H54 (cell line): ENCODE data around the gene AREL1.

ENCODE experiments used
- DNase-seq: peaks from one replicate; pipeline ENCODE4 v3.0.0; 2011; ENCODE audit warnings: low spot score, mixed read lengths; ENCODE audit not compliant: insufficient read length
- FAIRE-seq: peaks from 3 replicates; lab custom pipeline; 2011; peaks lifted over from hg19 to GRCh38; lab: Jason Lieb, UNC
- POLR2A ChIP-seq: IDR thresholded peaks from 2 replicates; pipeline ENCODE4 v1.6.1; 2011; ENCODE audit warnings: low read depth, mild to moderate bottlenecking, low read length

Gene AREL1

DNA sequence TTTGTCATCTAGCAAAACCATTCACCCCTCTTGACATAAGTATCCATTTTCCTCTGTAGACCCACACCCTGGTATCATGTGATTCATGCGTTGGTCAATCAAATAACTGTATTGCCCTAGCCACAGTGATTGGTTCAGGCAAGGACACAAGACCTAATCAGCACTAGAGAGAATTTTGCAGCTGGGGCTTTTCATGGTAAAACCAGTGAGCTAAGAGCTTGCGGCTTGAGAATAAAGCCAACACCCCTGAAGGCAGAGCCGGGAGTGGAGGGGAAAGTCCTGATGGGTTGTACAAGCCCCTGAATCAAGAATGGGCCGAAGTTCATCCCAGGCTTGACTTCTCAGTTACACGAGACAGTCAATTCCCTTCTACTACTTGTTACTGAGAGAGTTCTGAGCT, 67.6 kb downstream of the AREL1 start:
- FAIRE-seq (no peak), DNase-seq (no peak)
- TF ChIP-seq POLR2A = no peak

DNA sequence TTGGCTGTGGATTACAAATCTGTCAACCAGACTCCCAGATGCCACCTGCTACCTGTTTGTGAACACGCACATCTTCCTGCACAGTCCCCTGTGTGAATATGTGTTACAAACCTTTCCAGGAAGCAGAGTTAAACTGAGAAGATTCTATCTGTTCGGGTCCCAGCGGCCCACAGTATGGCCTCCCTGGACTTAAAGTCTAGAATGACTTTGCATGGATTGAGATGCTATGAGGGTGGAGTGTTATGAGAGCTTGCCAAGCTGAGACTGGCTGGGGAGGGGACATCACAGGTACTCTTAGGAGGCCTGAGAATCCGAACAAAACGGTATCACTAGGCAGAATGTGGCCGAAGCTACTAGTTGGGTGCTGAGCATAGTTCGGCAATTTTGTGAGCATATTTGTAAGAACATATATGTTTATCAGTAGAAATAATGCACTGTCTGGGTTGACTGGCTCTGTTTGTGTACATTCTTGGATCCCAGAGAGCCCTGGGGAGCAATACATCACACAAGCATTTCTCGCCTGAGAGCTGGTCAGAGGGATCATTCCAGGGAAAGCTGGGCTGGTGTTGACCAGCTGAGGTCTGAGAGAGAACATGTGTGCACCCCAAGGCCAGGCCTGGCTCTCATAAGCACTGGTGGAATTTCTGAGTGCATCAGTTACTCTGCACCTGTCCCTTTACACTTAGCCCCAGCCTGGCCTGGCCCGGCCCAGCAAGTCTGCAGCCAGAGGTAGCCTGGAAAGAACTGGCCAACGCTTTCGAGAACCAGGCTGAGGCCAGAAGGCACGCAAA, 71.1 kb downstream of the AREL1 start:
- DNase-seq (no peak), FAIRE-seq (no peak)
- TF ChIP-seq POLR2A = no peak

DNA sequence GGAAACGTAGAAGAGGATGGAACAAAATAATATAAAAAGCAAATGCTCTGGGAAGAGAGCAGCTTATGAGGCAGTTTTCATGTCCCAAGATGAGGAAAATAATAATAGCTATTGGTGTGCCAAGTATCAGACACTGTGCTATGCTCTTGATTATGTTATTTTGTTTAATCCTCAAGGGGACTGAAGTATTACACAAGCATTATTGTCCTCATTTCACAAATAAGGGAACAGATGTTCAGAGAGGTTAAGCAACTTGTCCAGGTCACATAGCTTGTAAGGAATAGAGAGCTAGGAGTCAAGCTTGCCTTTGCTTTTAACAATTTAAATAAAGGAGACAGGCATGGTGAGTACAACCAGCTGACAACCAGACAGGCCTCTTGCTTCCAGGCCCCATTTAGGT, 73.9 kb downstream of the AREL1 start:
- DNase-seq = no peak
- FAIRE-seq = no peak
- TF ChIP-seq POLR2A = no peak

DNA sequence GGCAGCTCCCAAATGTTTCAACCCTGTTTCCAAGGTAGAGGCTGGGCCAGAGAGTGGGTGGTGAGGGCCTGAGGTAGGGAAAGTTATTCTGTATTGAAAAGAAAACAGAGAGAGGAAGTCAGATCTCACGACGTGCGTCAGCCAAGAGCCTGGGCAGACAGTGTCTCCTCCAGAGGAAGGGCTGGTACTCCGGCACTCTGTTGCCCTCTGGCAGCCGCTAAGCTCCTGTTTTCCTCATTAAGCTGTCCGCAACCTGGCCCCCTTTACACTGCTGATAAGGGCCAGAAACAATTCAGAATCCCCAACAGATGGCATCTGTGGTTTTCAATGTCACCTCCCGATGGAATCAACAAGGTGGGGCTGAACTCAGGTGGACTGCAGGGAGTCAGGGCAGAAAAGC, 74.8 kb downstream of the AREL1 start:
- no peak for TF ChIP-seq POLR2A
- FAIRE-seq (no peak), DNase-seq (no peak)

DNA sequence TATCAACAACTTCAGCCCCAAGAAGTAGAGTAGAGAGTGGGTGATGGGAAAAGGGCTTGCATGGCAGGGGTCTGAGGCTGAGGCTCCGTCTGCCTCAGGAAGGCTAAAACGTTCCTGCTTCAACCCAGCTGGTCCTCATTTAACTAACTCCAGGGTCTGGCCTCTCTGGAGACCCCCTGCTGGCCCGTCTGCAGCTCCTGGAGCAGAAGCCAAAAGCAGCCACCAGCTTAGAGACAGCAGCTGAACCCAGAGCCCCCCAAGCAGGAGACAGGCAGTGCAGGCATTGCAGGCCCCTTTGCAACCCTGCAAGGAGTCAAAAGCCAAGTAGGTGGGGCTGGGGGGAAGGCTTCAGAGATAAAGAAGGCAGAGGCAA, 75.7 kb downstream of the AREL1 start:
- DNase-seq (no peak), FAIRE-seq (no peak)
- no peak for TF ChIP-seq POLR2A

DNA sequence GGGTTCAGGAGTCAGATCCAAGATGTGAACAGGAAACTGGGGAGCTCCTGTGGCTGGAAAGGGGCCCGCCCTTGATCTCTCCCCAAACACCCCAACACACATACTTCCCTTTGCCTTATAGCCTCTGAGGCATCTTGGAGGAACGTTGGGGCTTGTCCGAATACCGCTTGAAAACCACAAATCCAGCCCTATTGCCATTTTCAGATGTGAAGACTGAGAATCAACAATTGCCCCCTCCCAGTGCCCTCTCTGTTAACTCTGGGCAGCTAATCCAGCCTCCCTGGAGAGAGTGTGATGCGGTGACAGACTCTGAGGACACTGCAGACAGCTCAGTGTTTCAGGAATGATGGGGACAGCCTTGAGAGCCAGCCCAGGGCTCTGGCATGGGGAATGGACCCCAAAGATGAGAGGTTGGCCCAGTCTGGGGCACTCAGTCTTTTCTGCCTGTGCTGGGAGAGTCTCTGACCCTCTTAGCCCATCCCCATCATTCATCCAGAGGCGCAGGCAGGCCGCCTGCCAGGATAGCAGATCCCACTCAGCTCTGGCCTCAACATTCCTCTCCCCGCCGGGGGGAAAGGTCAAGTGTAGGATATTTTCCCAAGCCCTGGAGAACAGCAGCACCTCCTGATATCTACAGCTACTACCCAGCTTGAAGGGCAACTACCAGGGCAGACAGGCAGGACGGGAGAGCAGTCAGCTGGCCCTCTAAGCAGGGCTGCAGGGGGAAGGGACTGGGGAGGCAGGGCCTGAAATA, 76.3 kb downstream of the AREL1 start:
- TF ChIP-seq POLR2A = no peak
- FAIRE-seq (no peak), DNase-seq (no peak)

DNA sequence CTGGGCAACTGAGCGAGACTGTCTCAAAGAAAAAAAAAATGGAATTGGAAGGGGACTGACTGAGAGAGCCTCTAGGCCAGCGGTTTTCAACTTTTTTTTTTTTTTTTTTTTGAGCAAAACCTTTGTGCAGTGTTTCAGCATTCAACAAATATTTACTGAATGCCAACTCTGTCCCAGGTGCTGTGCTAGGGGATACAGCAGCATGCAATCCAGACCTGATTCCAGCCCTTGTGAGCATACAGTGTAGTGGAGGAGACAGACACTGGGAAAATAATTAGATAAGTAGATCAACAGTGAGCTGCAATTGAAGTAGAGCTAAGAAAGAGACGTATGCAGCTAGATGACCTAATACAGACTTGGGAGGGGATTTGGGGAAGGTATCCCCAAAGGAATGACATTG, 77.0 kb downstream of the AREL1 start:
- FAIRE-seq (no peak), DNase-seq (no peak)
- TF ChIP-seq POLR2A = no peak

DNA sequence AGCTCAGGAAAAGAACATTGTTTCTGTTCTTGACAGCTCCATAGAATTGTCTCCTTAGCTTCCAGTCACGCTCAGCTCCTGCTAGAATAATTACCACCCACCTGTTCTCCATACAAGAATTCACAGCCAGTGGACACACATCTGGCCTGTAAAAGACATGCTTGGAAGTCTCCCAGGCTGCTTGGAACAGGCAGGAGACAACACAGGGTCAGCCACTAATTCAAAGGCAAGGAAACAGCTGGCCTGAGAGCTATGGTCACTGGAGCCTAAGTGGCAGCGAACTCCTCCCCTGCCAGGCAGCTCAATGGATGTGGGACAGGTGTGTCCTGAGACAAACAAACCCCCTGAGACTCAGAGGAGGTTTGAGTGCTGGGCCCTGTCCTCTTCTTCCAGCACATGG, 77.9 kb downstream of the AREL1 start:
- DNase-seq (no peak), FAIRE-seq (no peak)
- no peak for TF ChIP-seq POLR2A

DNA sequence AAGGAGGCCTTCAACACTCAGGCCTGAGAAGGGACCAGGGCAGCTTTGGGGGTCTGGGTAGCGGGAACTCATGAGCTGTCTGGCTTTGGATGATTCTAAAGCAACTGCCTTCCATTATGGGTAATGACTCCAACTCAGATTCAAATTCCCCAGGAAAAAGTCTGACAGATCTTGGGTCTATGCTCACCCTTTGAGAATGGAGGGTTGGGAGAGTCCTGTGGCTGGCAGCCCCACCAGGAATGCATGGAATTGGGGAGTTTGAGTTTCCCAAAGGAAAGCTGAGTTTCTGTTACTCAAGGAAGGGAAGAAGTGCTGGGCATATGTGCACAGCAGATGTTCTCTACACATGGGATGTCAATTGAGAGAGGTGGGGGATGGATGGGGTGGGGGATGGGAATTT, 78.4 kb downstream of the AREL1 start:
- no peak for TF ChIP-seq POLR2A
- no peak for FAIRE-seq
- DNase-seq = no peak

DNA sequence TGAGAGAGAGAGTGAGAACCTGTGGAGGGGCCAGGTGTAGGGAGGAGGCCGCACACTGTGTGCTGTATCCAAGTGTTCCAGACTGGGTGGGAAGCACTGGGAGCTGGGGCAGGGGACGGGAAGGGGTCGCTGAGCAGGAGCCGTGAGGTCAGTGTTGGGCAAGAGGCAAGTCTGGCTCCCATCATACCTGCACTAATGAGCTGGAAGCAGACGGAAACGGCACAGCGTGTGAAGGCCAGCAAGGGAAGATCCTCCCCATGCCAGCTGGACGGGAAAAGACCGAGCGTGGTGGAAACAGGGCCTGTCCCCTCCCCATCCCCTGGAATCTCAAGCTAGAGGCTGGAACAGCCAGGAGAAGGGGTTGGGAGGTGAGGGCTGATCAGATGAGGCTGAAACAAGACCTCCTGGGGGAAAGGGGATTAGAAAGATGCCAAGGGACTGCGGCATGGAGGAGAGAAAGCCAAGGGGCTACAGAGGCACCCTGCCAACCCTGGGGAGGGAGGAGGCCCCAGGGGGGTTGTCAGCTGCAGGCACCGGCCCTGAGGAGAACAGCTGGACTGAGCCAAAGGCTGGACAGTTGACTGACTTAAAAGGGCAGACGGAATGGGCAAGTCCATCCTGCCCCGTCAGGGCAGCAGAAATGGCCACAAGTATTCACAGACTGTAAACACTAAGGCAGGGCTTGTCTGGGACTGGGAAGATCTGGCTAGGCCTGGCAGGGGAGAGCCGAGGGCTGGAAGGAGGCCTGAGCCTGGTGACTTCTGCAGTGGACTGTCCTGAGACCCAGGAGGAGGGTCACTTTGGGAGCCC, 81.8 kb downstream of the AREL1 start:
- TF ChIP-seq POLR2A = no peak
- DNase-seq (no peak), FAIRE-seq (no peak)

DNA sequence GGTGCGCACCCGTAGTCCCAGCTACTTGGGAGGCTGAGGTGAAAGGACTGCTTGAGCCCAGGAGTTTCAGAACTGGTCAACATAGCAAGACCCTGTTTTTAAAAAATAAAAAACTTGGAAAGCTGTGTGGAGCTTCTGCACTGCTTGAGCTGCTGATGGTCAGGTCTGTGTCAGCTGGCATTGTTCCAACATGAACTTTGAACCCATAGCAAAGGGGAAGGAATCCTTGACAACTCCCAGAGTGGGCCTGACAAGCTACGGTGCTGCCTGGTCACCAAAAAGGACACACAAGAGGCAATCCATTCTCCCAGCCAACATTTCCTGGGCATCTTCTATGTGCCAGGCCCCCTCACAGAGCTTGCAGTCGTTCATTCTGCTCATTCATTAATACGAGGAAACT, 84.5 kb downstream of the AREL1 start:
- no peak for TF ChIP-seq POLR2A
- FAIRE-seq = no peak
- no peak for DNase-seq

DNA sequence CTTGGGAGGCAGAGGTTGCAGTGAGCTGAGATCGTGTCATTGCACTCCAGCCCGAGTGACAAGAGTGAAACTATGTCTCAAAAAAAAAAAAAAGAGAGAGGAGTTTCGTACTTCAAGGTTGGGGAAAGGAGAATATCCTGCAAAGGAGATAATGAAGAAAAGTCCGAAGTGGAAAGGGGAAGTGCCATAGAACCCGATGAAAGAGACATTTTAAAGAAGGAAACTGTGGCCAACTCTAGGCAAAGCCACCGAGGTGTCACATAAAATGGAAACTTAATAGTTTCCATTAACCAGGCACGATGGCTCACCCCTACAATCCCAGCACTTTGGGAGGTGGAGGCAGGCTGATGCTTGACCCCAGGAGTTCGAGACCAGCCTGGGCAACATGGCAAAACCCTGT, 85.8 kb downstream of the AREL1 start:
- TF ChIP-seq POLR2A = no peak
- DNase-seq = no peak
- FAIRE-seq = no peak

DNA sequence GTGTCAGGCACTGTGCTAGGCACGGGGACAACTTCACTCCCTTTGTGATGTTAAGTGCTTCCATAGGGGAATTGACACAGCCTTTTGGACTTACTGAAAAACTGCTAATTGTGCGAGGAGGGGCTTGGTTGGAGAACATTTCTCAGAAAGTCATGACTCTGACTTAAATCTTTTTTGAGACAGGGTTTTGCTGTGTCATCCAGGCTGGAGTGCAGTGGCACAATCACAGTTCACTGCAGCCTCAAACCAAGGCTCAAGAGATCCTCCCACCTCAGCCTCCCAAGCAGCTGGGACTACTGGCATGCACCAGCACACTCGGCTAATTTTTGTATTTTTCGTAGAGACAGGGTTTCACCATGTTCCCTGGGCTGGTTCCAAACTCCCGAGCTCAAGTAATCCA, 90.6 kb downstream of the AREL1 start:
- TF ChIP-seq POLR2A = no peak
- no peak for FAIRE-seq

DNA sequence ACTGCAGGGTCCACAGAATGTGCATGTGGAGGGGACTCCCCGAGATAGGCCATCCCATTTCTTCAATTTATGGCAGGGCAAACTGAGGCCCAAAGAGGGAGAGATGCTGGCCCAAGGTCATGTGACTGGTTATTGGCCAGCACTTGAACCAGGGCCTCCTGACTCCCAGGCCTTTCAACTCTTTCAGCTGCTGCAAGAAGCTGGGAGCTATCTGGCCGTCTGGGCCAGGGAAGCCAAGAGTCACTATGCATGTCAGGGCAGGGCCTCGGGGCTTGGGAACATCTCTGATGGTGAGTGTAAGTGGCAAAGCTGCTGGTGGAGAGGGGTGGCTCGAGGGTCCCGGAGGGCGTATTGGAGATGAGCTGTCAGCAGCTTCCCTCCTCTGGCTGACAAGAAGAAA, 91.3 kb downstream of the AREL1 start:
- no peak for TF ChIP-seq POLR2A
- DNase-seq (no peak), FAIRE-seq (no peak)

More for the DNA sequence above, 90.6 kb downstream of the AREL1 start:
- no peak for DNase-seq

DNA sequence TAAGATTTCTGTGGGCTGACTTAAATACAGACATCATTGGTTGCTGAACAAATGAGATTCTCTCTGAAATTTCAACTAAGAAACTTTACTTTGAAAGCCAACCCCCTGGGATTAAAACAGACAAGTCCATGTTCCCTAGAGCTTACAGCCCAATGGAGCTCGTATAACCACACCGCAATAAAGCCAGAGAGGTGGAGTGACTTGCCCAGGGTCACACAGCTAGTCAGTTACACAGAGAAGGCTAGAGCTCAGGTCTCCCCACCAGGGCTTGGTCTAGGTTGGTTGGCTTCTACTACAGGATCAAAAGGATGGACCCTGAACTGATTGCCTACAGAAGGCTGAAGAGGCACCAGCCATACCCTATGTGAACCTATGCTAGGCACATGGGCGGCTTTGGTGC, 92.0 kb downstream of the AREL1 start:
- FAIRE-seq (no peak), DNase-seq (no peak)
- no peak for TF ChIP-seq POLR2A
